Neutrophil (primary cell): ENCODE results near the gene RAVER1.
A peak's percentile ranks its signal among the peaks of the same experiment; 100 is the strongest.

ENCODE experiments used
- H3K27ac ChIP-seq: fragments of 200-600 bp; sonication (generic); 2 replicates; pipeline ENCODE4 v1.5.1; 2016; ENCODE audit warnings: mild to moderate bottlenecking, moderate library complexity
- H3K27me3 ChIP-seq: fragments of 200-600 bp; sonication (generic); 2 replicates; pipeline ENCODE4 v1.6.0; 2016; ENCODE audit warnings: mild to moderate bottlenecking
- H3K36me3 ChIP-seq: fragments of 200-600 bp; sonication (generic); 2 replicates; pipeline ENCODE4 v1.5.1; 2017
- H3K4me1 ChIP-seq, 2 experiments: fragments of 200-600 bp in 1 of 2; sonication (generic) in 1 of 2; 1 replicate in 1 of 2; 2 replicates in 1 of 2; pipeline versions ENCODE4 v1.5.1 to v1.6.1; 2013 to 2016; ENCODE audit warnings: low read depth in 1 of 2, low read length in 1 of 2, mild to moderate bottlenecking in 1 of 2, moderate library complexity in 1 of 2; ENCODE audit not compliant: control insufficient read depth in 1 of 2, insufficient read depth in 1 of 2
- H3K4me3 ChIP-seq, 2 experiments: fragments of 200-600 bp in 1 of 2; sonication (generic) in 1 of 2; 1 replicate in 1 of 2; 2 replicates in 1 of 2; pipeline ENCODE4 v1.5.1; 2013 to 2016; ENCODE audit warnings: low read depth in 1 of 2, low read length in 1 of 2, mild to moderate bottlenecking in 1 of 2, moderate library complexity in 1 of 2
- H3K9me3 ChIP-seq: fragments of 200-600 bp; sonication (generic); 2 replicates; pipeline ENCODE4 v1.5.1; 2016
- TF ChIP-seq, protein P1 (sequence below): fragments of 200-600 bp; sonication (generic); IDR thresholded peaks from 2 replicates; pipeline ENCODE4 v1.5.1; 2016; ENCODE audit warnings: antibody characterized with exemption

Gene RAVER1

DNA sequence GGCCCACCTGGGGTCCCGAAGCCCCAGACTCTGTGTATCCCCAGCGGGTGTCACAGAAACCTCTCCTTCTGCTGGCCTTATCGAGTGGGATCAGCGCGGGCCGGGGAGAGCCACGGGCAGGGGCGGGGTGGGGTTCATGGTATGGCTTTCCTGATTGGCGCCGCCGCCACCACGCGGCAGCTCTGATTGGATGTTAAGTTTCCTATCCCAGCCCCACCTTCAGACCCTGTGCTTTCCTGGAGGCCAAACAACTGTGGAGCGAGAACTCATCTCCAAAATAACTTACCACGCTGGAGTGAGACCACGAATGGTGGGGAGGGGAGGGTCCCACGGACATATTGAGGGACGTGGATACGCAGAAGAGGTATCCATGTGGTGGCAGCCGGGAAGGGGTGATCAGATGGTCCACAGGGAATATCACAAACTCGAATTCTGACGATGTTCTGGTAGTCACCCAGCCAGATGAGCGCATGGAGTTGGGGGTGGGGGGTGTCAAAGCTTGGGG, 44.6 kb downstream of the RAVER1 start:
- TF ChIP-seq, protein P1, sequence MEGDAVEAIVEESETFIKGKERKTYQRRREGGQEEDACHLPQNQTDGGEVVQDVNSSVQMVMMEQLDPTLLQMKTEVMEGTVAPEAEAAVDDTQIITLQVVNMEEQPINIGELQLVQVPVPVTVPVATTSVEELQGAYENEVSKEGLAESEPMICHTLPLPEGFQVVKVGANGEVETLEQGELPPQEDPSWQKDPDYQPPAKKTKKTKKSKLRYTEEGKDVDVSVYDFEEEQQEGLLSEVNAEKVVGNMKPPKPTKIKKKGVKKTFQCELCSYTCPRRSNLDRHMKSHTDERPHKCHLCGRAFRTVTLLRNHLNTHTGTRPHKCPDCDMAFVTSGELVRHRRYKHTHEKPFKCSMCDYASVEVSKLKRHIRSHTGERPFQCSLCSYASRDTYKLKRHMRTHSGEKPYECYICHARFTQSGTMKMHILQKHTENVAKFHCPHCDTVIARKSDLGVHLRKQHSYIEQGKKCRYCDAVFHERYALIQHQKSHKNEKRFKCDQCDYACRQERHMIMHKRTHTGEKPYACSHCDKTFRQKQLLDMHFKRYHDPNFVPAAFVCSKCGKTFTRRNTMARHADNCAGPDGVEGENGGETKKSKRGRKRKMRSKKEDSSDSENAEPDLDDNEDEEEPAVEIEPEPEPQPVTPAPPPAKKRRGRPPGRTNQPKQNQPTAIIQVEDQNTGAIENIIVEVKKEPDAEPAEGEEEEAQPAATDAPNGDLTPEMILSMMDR, result no peak
- Histone ChIP-seq H3K27me3 (peaks cover 68% of the 10 kb centered on the region), H3K4me1 (peaks cover 73 to 80% of the 10 kb centered on the region in 2 experiments)

GRCh38 chr19:10286803-10287737, 46.3 kb downstream of the RAVER1 start, which contains the start of gene ICAM4:
ICAM4 (plus strand) TSS chr19:10286955; CDS start chr19:10287013, 58 bp downstream.
- H3K4me1 ChIP-seq, result peaks cover 60 to 64% of the 10 kb centered on the region in 2 experiments

More for the DNA sequence above, 44.6 kb downstream of the RAVER1 start:
- peak overlapping the region; percentile 23 to 64 for H3K4me3 ChIP-seq
- peaks cover 26% of the 10 kb centered on the region for H3K36me3 ChIP-seq
- H3K9me3 ChIP-seq, result peaks cover 5% of the 10 kb centered on the region
- H3K27ac ChIP-seq, result no peak overlapping the region

DNA sequence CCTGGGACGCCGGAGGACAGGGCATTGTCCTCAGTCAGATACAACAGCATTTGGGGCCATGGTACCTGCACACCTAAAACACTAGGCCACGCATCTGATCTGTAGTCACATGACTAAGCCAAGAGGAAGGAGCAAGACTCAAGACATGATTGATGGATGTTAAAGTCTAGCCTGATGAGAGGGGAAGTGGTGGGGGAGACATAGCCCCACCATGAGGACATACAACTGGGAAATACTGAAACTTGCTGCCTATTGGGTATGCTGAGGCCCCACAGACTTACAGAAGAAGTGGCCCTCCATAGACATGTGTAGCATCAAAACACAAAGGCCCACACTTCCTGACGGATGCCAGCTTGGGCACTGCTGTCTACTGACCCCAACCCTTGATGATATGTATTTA, 47.9 kb downstream of the RAVER1 start:
- H3K36me3 ChIP-seq, result peaks cover 54% of the 10 kb centered on the region
- H3K4me3 ChIP-seq, result no peak overlapping the region
- peaks cover 35% of the 10 kb centered on the region for H3K27me3 ChIP-seq
- no peaks in the 10 kb centered on the region for H3K9me3 ChIP-seq
- H3K4me1 ChIP-seq, result peaks cover 43 to 47% of the 10 kb centered on the region in 2 experiments
- TF ChIP-seq, protein P1, result no peak
- H3K27ac ChIP-seq, result peak overlapping the region; percentile 70

More at GRCh38 chr19:10286803-10287737, 46.3 kb downstream of the RAVER1 start, which contains the start of gene ICAM4:
- Histone ChIP-seq H3K27me3 (peaks cover 51% of the 10 kb centered on the region), H3K9me3 (no peaks in the 10 kb centered on the region), H3K4me3 (peak within 1 kb of the TSS; percentile 52 to 64), H3K36me3 (peaks cover 42% of the 10 kb centered on the region), H3K27ac (peak within 1 kb of the TSS; percentile 70)
- TF ChIP-seq, protein P1, result no peak

GRCh38 chr19:10284960-10285278, 48.4 kb downstream of the RAVER1 start:
- Histone ChIP-seq H3K4me1 (peaks cover 40 to 43% of the 10 kb centered on the region in 2 experiments), H3K9me3 (no peaks in the 10 kb centered on the region), H3K4me3 (no peak overlapping the region), H3K36me3 (peaks cover 56% of the 10 kb centered on the region), H3K27ac (no peak overlapping the region), H3K27me3 (peaks cover 30% of the 10 kb centered on the region)
- TF ChIP-seq, protein P1, result no peak

GRCh38 chr19:10284065-10284959, 49.0 kb downstream of the RAVER1 start:
- Histone ChIP-seq H3K9me3 (no peaks in the 10 kb centered on the region), H3K4me1 (peaks cover 36 to 42% of the 10 kb centered on the region in 2 experiments), H3K4me3 (no peak overlapping the region), H3K36me3 (peaks cover 56% of the 10 kb centered on the region), H3K27ac (no peak overlapping the region), H3K27me3 (peaks cover 24% of the 10 kb centered on the region)
- TF ChIP-seq, protein P1, result no peak
